Dermis microvascular lymphatic vessel endothelial cell (primary cell): ENCODE results near the gene GPR75. TPM values are rescaled to one million over a fixed set of nuclear protein-coding genes. Genes with fewer than 3 reads are reported as not detected.

ENCODE experiments used
- total RNA-seq: library from RNA; depleted of rRNA; stranded (reverse); fragments of >200 nt; gene quantifications from 2 replicates; pipeline ENCODE4 v1.2.1, GENCODE V29; 2014

GPR75 gene
- total RNA-seq, 1 donor from 2014 or later: 0.77 TPM

Other genes with a start within 250 kb of the GPR75 start
- 4.4 and 6.4 TPM in 2 replicates for gene CHAC2, start 92.2 kb downstream of the GPR75 start, total RNA-seq
- 22.1 and 25.4 TPM in 2 replicates for gene ASB3, start 73.0 kb downstream of the GPR75 start, total RNA-seq
- gene ERLEC1, start 72.9 kb downstream of the GPR75 start, total RNA-seq: 46.5 and 67.1 TPM in 2 replicates
- gene PSME4, start 111.0 kb upstream of the GPR75 start, total RNA-seq: 35.2 and 40.8 TPM in 2 replicates